Amniotic stem cell (primary cell): ENCODE data around the gene PRKACB.
"Not testable (repeated sequence)": the region's sequence is repeated elsewhere in the genome, so short reads cannot be mapped to it uniquely, and the experiment has no call there.

ENCODE experiments used
- DNase-seq: peaks from one replicate; lab custom pipeline; 2025; lab: John Stamatoyannopoulos, UW

Gene PRKACB

GRCh38 chr1:84269306-84269705, 125.2 kb downstream of the PRKACB start:
- DNase-seq, result no peak

GRCh38 chr1:84271441-84272151, 127.5 kb downstream of the PRKACB start:
- DNase-seq, result no peak

- no peak for DNase-seq
Observed at GRCh38 chr1:84272401-84272800, 128.3 kb downstream of the PRKACB start.

- no peak for DNase-seq
Observed at GRCh38 chr1:84277343-84278059, 133.4 kb downstream of the PRKACB start.

GRCh38 chr1:84278905-84279304, 134.8 kb downstream of the PRKACB start:
- no peak for DNase-seq

- no peak for DNase-seq
Observed at GRCh38 chr1:84280912-84281311, 136.8 kb downstream of the PRKACB start.

- no peak for DNase-seq
Observed at GRCh38 chr1:84282780-84283333, 138.8 kb downstream of the PRKACB start.

GRCh38 chr1:84283381-84283780, 139.3 kb downstream of the PRKACB start:
- DNase-seq, result no peak

- DNase-seq, result no peak
Observed at GRCh38 chr1:84286071-84286470, 142.0 kb downstream of the PRKACB start.

GRCh38 chr1:84287389-84287788, 143.3 kb downstream of the PRKACB start:
- not testable (repeated sequence) for DNase-seq
